Ascending aorta (tissue), 2 donors: ENCODE data around the gene GP2. TPM values are rescaled to one million over a fixed set of nuclear protein-coding genes. Genes with fewer than 3 reads are reported as not detected.

ENCODE experiments used
- DNase-seq, 2 donors: peaks; one replicate each; pipeline ENCODE4 v3.0.0-alpha.2; 2019; ENCODE audit warnings: low spot score in 2 of 2
- H3K27ac ChIP-seq, 2 donors: fragments of 200-600 bp; sonication (generic); one replicate each; pipeline ENCODE4 v1.5.1; 2016 to 2017; ENCODE audit warnings: mild to moderate bottlenecking in 1 of 2
- H3K27me3 ChIP-seq: fragments of 200-600 bp; sonication (generic); one replicate; pipeline ENCODE4 v1.5.1; 2017
- H3K36me3 ChIP-seq, 2 donors: fragments of 200-600 bp; sonication (generic); one replicate each; pipeline ENCODE4 v1.5.1; 2016
- H3K4me1 ChIP-seq, 2 donors: fragments of 200-600 bp; sonication (generic); one replicate each; pipeline ENCODE4 v1.5.1; 2016 to 2017; ENCODE audit warnings: mild to moderate bottlenecking in 1 of 2
- H3K4me3 ChIP-seq, 2 donors: fragments of 200-600 bp; sonication (generic); one replicate each; pipeline ENCODE4 v1.5.1; 2016 to 2017; ENCODE audit warnings: mild to moderate bottlenecking in 1 of 2
- H3K9me3 ChIP-seq, 2 donors: fragments of 200-600 bp; sonication (generic); one replicate each; pipeline ENCODE4 v1.5.1; 2016
- CTCF ChIP-seq, 3 experiments: fragments of 200-600 bp in 2 of 3; fragments of 450-650 bp in 1 of 3; sonication (generic) in 2 of 3; IDR thresholded peaks; one replicate each; pipeline ENCODE4 v1.5.1; 2016 to 2019; ENCODE audit warnings: antibody characterized with exemption in 3 of 3, mild to moderate bottlenecking in 1 of 3, moderate library complexity in 1 of 3
- intact Hi-C: fragments of 100-400 bp; cut with DNase I; formaldehyde crosslinking; loops from one replicate; pipeline ENCODE4 v1.15.1; 2023
- total RNA-seq: library from RNA; depleted of rRNA; stranded (reverse); fragments of >200 nt; gene quantifications from one replicate; pipeline ENCODE4 v1.1.0, GENCODE V29; 2016

The GP2 gene
- 0.11 TPM for total RNA-seq

GRCh38 chr16:20327444-20328041 lies at the start of gene GP2:
TSS of gene GP2 (minus strand) at chr16:20327513. CDS start at chr16:20326431, 1,082 bp downstream.
- DNase-seq: no peak
- TF ChIP-seq CTCF (IDR thresholded peaks at IDR 0.05): no peak
- intact Hi-C loops: no loop called here
- H3K4me3 ChIP-seq: no peak within 1 kb of the TSS
- no peaks in the 10 kb centered on the region for H3K36me3 ChIP-seq
- no peaks in the 10 kb centered on the region for H3K4me1 ChIP-seq
- H3K9me3 ChIP-seq: no peaks in the 10 kb centered on the region
- H3K27me3 ChIP-seq: no peaks in the 10 kb centered on the region
- no peak within 1 kb of the TSS for H3K27ac ChIP-seq

GRCh38 chr16:20372701-20373100 lies 45.4 kb upstream of the GP2 start:
- Histone ChIP-seq H3K9me3 (no peaks in the 10 kb centered on the region), H3K27me3 (no peaks in the 10 kb centered on the region), H3K4me1 (no peaks in the 10 kb centered on the region), H3K36me3 (no peaks in the 10 kb centered on the region), H3K4me3 (no peak overlapping the region), H3K27ac (no peak overlapping the region)
- intact Hi-C loops: no loop called here
- no peak for TF ChIP-seq CTCF (IDR thresholded peaks at IDR 0.05)
- no peak for DNase-seq

GRCh38 chr16:20369452-20370054 lies 42.2 kb upstream of the GP2 start:
- no peak for TF ChIP-seq CTCF (IDR thresholded peaks at IDR 0.05)
- H3K4me1 ChIP-seq: no peaks in the 10 kb centered on the region
- no peaks in the 10 kb centered on the region for H3K36me3 ChIP-seq
- no peak for DNase-seq
- intact Hi-C loops: no loop called here
- H3K9me3 ChIP-seq: no peaks in the 10 kb centered on the region
- H3K27ac ChIP-seq: no peak overlapping the region
- H3K4me3 ChIP-seq: no peak overlapping the region
- H3K27me3 ChIP-seq: no peaks in the 10 kb centered on the region

GRCh38 chr16:20364051-20364450 lies 36.7 kb upstream of the GP2 start:
- no peak for TF ChIP-seq CTCF (IDR thresholded peaks at IDR 0.05)
- DNase-seq: no peak
- Histone ChIP-seq H3K9me3 (no peaks in the 10 kb centered on the region), H3K36me3 (no peaks in the 10 kb centered on the region), H3K4me3 (no peak overlapping the region), H3K27ac (no peak overlapping the region), H3K27me3 (no peaks in the 10 kb centered on the region), H3K4me1 (no peaks in the 10 kb centered on the region)
- intact Hi-C loops: no loop called here

- Histone ChIP-seq H3K4me3 (no peak overlapping the region), H3K4me1 (no peaks in the 10 kb centered on the region), H3K9me3 (no peaks in the 10 kb centered on the region), H3K27ac (no peak overlapping the region), H3K36me3 (no peaks in the 10 kb centered on the region), H3K27me3 (no peaks in the 10 kb centered on the region)
- no peak for DNase-seq
- TF ChIP-seq CTCF (IDR thresholded peaks at IDR 0.05): no peak
- intact Hi-C loops: no loop called here
Measured at GRCh38 chr16:20363191-20363590, 35.9 kb upstream of the GP2 start.
